LNCAP (cell line): ENCODE data around the gene DSP.

Experiments used
- TF ChIP-seq, protein P1 (sequence below): fragments of 450-650 bp; IDR thresholded peaks from 2 replicates; pipeline ENCODE4 v1.5.1; 2017; ENCODE audit warnings: mild to moderate bottlenecking

The DSP gene

GRCh38 chr6:7505189-7505699 is 36.2 kb upstream of the DSP start:
- TF ChIP-seq, protein P1, sequence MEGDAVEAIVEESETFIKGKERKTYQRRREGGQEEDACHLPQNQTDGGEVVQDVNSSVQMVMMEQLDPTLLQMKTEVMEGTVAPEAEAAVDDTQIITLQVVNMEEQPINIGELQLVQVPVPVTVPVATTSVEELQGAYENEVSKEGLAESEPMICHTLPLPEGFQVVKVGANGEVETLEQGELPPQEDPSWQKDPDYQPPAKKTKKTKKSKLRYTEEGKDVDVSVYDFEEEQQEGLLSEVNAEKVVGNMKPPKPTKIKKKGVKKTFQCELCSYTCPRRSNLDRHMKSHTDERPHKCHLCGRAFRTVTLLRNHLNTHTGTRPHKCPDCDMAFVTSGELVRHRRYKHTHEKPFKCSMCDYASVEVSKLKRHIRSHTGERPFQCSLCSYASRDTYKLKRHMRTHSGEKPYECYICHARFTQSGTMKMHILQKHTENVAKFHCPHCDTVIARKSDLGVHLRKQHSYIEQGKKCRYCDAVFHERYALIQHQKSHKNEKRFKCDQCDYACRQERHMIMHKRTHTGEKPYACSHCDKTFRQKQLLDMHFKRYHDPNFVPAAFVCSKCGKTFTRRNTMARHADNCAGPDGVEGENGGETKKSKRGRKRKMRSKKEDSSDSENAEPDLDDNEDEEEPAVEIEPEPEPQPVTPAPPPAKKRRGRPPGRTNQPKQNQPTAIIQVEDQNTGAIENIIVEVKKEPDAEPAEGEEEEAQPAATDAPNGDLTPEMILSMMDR: no peak

DNA sequence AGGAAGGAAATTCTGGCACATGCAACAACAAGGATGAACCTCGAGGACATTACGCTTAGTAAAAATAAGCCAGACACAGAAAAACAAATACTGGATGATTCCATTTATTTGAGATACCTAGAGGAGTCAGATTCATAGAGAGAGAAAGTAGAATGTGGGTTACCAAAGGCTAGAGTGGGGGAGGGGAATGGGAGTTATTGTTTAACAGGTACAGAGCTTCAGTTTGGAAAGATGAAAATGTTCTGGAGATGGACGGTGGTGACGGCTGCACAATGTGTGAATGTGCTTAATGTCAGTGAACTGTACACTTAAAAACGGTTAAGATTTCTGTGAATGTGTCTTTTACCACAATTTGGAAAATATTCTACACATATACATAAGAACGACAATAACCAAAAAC is 33.9 kb upstream of the DSP start:
- TF ChIP-seq, protein P1: no peak

DNA sequence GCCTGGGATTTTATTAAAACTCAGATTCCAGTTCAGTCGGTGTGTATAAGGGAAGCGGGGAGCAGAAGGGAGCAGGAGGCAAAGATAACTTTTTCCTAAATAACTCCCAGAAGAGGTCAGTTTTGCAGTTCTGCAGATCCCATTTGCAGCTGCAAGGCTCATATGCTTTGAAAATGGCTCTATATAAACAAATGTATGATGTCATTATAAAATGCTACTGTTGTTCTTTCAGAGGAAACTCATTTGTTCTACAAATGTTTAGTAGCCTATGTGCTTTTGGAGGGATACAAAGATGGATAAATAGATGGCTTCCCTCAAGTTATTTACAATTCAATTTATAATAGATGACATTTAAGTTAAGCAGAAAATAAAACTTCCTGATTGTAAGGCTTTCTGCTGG is 29.2 kb upstream of the DSP start:
- TF ChIP-seq, protein P1: no peak

DNA sequence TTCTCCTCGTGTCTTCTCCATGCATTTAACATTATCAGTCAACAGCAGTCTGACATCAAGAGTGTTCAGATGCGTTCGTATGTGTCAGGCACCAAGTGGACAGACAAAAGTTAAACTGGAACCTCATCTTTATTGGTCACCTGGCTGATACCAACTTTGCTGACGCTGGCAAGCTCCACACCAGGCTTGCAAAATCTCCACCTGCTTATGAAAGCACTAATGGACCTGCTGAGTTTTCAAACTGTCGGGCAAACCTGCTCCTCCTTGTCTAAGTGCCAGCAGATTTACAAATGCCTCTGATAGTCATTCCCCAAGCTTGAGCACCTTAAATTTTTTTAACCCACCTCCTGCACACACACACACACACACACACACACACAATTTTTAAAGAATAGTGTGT is 27.9 kb upstream of the DSP start:
- TF ChIP-seq, protein P1: no peak

DNA sequence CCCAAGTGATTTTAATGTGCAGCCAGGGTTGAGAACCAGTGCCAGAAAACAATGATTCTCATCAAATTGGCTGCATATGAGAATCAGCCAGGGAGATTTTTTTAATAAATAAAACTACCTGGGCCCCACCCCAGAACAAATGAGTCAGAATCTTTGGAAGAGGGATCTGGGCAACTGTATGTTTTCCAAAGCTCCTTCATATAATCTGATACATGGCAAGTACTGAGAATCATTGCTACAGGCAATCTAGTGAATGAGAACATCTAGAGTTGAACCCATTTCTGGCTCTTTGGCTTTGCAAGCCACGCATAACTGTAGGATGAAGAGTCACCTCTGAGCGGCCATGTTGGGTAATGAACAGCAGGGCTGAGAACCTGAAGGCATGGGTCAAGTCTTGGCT is 26.1 kb upstream of the DSP start:
- TF ChIP-seq, protein P1: no peak

DNA sequence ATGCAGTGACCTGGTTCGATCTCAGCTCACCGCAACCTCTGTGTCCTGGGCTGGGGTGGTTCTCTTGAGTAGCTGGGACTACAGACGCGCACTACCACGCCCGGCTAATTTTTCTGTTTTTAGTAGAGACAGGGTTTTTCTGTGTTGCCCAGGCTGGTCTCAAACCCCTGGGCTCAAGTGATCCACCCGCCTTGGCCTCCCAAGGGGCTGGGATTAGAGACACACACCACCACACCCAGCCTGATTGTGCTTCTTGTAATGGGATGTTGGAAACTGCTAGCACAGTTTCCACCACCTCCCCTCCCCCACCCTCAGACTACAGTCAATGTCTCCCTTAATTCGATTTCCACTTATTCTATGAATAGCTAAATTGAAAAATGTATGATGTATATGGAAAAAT is 22.6 kb upstream of the DSP start:
- TF ChIP-seq, protein P1: no peak

GRCh38 chr6:7522873-7523272 is 18.6 kb upstream of the DSP start:
- TF ChIP-seq, protein P1: no peak

DNA sequence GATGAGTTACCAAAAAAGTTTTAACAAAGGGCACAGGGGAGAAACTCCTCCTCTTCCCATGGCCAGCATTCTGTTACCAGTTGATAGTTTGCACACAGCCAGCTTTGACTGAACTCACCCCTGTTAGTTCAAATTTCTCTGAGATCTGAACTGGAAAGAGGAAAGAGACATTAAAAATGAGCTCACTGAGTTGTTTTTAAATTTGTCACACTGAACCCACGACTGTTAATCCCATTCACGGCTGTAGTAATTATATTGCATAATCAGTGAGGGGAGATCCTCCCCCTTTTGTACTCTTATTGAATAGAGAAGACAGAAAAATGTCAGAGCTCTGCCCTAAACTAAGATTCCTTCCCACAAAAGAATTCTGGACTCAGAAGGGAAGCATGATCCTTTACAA is 17.5 kb upstream of the DSP start:
- TF ChIP-seq, protein P1: no peak
